Renal cortical epithelial cell (primary cell): ENCODE data around the gene STOML1. TPM values are rescaled to one million over a fixed set of nuclear protein-coding genes. Genes with fewer than 3 reads are reported as not detected.
"Not testable (repeated sequence)": the region's sequence is repeated elsewhere in the genome, so short reads cannot be mapped to it uniquely, and the experiment has no call there.

Experiments
- DNase-seq: peaks from one replicate; pipeline ENCODE4 v3.0.0-alpha.2; 2011; ENCODE audit warnings: low read depth
- total RNA-seq: library from RNA; depleted of rRNA; stranded (reverse); fragments of >200 nt; gene quantifications from 2 replicates; pipeline ENCODE4 v1.2.3, GENCODE V29; 2014

The STOML1 gene
- total RNA-seq, 1 donor from 2014 or later = 23.2 TPM

DNA sequence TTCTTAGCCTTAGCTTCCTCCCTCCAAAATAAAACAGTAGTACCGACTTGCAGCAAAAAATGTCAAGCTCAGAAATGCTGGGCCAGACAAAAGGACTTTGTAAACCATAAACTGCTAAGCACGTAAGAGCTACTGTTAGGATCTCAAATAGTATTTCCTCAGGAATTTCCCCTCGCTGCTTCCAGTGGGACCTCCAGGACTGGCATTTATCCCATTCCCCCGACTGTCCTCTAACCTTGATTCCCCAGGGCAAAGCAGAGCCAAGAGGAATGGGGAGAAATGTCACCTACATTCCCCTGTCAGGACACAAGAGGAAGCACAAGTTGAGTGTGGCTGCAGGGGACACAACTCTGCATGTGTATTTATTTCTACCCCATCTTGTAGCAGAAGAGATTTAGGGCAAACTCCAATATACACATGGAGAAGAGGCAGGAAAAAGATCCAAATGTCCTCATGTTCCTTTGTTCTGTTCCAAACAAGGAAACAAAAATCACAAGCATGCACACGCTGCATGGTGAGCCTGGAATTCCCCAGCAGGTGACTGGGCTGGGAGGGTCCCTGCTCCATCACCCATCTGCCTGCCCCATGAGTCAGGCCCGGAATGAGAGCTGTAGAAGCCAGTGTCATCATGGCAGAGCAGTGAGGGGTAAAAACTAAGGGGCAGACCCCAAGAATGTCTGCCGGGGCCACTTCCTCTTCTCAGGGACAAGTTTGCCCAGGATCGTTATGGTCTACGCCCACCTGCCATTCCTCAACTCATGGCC lies 4.2 kb downstream of the STOML1 start:
- DNase-seq = peak; percentile 87

DNA sequence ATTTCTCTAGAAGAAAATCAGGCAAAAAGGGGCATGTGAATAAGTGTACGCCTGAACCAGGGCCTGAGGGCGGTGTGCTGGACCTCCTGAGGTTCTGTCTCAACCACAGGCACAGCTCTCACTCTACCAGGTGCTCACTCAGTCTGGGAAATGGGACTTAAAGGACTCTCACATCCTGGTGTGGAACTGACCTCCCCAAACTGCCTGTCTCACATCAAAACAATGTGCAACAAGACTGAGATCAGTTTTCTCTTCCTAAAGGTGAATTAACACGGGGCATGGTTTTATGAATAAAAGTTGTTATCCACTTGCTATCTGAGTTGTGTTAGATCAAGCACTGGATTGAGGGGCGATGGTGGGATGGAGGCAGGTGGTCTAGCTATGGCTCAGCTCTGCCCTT lies 4.8 kb downstream of the STOML1 start:
- no peak for DNase-seq

DNA sequence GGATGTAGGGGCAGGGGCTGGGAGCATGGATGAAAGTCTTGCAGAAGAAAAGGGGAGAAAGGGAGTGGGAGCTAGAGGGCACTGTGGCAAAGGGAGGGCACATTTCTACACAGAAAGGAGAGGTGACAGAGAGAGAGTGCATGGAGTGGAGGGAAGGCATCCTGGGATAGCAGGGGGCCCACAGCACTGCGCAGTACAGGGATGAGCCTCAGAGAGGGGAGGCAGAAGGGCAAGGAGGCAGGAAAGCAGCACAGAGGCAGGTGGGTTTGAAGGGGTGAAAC lies 5.4 kb downstream of the STOML1 start:
- DNase-seq = no peak

DNA sequence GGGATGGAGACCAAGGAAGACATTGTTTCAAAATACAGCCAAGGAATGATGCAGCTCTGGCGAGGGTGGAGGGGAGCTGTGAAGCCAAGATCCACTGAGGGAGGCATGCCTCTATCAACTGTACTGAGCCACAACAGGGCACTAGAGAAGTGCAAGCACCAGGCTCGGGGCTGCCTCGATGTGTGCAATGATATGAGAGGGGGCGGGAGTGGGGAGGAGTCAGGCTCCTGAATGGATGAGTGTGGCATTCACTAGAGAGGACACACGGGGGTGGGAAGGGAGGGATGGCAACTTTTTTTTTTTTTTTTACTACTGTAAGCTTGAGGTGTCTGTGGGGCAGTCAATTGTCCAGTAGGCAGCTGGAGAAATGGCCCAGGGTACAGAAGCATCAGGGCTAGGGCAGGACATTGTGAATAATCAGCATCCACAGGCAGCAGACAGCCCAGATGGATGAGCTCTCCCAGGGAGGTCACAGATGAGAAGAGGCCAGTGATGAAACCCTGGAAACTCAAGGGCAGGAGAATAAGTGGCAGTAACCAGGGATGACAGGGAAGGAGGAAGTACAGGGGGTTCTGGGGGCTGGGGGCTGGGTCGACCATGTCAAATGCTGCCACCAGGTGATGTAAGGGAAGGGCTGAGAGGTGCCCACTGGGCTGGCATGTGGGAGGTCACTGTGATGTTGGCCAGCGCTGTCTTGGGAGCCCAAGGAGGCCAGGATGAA lies 5.9 kb downstream of the STOML1 start:
- DNase-seq = peak; percentile 62

DNA sequence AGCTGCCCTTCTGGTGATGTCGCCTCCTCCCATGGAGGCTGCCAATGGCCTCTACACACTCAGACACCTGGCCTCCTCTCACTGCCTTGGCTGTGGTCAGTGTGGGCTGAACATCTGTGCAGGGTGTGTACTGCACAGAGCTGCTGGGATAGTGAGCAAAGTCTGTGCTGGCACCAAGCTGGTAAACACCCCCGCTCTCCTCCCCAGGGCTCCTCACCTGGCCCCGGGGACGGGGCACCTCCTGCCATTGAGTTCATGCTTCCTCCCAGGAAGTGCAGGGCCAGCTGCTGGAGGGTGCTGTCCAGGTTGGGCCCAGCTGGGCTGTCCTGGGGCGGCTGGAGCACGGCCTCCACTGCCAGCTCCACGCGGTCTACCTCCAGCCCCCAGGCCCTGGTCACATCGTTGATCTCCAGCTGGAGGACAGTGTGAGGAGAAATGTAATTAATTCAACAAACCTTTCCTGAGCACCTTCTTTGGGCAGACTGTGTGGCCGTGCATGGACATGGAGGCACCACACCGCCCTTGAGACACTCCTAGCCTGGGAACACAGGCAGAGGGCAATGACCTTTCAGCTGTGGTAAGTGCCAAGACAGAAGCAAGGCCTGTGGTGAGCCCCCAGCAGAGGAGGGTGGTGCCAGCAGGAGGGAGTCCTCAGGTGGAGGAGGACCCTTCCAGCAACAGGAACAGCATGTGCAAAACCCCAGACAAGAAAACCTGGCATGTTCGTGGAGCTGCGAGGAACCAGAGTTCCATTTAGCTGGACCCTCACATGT lies 6.8 kb downstream of the STOML1 start:
- peak; percentile 44 for DNase-seq

DNA sequence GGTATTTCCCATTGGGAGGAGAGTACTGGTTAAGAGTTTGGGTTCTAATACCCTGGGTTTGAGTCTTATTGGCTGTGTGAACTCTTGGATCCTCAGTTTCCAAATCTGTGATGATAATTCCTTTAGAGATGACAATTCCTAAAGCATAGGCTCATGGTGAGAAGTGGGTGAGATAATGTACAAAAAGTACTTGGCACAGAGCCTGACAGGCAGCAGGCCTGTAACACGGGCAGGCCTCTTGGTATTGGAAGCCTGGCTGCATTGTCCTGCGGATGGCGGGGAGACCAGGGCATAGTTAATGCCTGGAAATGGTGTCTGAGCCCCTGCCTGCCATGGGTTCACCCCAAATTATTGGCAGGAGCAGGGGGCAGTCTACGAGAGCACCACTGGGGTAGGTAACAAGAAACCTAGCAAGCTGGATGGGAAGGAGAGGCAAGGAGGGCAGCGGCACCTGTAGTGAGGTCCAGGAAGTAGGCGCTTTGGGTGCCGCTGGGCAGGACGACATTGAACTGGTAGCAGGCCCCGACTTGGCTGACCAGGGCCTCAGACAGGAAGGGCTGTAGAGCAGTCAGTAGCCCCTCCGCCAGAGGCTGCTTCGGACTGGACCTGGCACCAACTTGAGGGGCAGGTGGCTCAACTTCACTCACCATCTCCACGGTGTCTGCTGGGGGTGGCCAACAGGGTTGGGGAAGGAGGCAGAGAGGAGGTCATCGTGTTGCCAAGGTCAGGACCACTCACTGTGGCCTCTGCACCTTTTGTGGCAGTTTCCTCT lies 7.7 kb downstream of the STOML1 start:
- DNase-seq = no peak

DNA sequence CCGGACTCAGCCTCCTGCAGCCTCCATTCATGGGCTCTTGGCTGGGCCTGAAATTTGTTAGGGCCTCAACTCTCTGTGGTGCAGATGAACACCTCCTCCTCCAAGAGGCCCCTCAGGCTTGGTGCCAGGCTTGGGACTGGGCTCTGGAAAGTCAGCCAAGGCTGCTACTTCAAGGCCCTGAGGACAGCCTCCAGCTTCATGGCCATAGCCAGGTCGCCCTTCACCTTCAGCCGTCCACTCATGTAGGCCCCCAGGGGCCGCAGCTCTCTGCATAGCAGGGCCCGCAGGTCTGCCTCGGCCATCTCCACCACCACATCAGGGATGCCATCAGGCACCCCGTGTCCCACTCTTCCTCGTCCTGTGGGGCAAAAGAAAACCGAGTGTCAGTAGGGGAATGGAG lies 8.3 kb downstream of the STOML1 start:
- DNase-seq = no peak

DNA sequence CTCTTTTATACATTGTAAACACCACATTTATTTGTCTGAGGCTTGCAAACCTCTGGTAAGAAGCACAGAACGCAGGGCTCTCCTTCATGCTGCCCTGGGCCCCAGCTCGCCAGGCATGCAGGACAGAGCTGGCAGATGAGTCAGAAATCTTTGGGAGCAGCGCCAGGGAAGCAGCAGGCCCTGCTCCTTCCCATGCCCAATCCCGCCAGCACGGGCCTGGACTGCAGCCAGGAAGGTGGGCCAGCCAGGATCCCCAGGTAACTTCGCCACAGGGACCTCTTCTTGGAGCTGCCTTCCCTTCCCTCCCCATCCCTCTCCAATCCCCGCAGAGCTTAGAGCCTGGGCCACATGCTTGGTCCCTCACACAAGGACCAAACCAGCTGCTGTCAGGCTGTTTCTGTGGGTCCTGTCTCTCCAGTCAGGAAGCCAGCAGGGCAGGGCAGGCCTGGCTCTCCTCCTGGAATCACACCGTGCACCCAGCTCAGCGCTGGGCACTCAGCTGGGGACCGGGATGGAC lies 8.8 kb downstream of the STOML1 start:
- peak; percentile 85 for DNase-seq

DNA sequence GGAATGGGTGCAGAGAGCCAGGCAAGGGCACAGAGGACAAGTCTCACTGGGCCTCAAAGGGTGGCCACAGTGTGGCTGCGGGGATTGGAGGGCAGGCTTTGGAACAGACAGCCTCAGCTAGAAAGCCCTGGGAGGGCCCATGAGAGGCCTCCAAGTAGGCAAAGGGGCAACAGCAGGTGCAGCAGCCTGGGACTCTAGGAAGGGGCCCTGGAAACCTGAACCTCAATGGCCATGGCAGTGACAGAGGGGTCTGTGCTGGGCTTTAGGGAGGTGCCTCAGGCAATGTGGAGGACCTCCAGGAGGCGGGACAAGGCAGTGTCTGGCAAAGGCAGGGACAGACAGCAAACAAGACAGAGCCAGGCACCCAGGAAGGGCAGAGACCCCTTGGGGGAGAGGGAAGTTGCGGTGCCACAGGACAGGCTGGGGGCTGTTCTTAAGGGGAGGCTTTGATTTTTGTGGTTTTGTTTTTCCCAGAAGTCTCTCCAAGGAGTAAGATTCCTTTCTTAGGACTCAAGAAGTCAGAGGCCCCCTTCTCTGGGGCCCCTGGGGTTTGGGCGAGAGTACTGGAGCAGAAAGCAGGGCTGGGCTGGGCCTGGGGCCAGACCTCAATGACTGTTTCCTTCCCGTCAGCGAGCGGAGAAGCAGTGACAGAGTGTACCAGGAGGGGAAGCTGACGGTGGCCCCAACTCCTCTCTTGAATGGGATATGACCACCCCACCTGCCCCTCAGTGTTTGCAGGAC lies 9.7 kb downstream of the STOML1 start:
- peak; percentile 94 for DNase-seq

DNA sequence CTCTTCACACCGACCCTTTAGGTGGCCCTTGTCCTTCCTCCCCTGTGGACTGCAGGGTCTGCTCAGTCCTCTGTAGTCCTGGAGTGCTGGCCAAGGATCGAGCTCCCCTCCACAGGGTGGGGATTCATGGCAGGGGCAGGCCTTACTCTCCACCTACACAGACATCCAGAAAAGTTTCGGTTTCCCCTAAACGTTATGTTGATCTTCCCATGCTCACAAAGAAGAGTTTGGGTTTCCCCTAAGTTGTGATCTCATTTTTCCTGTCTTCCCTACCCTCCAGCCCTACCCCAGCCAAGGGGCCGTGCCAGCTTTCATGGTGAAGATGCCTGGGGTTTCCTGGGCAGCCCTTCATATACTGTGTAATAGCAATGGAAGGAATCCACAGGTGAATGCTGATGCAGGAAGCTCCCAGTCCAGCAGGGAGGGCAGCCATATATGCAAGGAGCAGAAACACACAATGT lies 10.3 kb downstream of the STOML1 start:
- peak; percentile 62 for DNase-seq

DNA sequence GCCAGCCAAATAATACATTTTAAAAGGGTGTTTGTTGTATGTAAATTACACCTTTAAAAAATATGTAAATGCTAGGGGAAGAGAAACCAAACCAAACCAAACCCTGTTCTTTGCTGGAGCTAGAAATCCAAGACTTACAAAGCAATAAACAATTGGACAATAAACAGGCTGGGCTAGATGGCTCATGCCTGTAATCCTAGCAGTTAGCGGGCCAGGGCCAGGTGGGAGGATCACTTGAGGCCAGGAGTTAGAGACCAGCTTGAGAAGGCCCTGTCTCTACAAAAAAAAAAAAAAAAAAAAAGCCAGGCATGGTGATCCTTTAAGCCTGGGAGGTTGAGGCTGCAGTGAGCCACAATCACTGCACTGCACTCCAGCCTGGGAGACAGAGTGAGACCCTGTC lies 12.5 kb downstream of the STOML1 start:
- no peak for DNase-seq

DNA sequence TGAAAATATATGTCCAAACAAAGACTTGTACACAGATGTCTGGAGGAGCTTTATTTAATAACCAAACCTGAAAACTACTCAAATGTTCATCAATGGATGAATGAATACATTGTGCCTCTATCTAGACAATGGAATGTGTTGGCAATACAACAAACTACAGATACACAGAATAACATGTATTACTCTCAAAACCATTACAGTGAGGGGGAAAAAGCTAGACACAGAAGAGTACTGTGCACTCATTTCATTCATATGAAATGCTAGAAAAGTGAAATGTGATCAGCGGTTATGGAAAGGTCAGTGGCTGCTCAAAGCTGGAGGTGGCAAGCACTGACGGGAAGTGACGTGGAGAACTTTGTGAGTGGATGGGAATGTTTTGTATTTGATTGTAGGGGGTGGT lies 13.2 kb downstream of the STOML1 start:
- DNase-seq = no peak

DNA sequence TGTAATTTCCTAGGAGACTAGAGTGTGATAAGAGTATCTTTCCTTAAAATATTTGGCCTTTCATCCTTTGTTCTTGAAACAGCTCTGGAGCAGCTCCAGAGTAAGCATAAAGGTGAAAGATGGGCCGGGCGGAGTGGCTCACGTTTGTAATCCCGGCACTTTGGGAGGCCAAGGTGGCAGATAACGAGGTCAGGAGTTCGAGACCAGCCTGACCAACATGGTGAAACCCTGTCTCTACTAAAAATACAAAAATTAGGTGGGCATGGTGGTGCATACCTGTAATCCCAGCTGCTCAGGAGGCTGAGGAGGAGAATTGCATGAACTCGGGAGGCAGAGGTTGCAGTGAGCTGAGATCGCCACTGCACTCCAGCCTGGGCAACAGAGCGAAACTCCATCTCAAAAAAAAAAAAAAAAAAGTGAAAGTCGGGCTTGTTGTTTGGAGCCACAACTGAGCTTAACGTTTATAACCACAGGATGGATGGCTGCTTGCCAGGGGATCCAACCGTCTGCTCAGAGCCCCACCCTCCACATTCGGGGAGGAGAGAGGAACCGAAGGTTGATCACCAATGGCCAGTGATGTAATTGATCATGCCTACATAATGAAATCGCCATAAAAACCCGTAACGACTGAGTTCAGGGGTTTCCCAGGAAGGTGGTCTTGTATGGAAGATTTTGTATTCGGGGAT lies 16.5 kb downstream of the STOML1 start:
- peak; percentile 60 for DNase-seq

DNA sequence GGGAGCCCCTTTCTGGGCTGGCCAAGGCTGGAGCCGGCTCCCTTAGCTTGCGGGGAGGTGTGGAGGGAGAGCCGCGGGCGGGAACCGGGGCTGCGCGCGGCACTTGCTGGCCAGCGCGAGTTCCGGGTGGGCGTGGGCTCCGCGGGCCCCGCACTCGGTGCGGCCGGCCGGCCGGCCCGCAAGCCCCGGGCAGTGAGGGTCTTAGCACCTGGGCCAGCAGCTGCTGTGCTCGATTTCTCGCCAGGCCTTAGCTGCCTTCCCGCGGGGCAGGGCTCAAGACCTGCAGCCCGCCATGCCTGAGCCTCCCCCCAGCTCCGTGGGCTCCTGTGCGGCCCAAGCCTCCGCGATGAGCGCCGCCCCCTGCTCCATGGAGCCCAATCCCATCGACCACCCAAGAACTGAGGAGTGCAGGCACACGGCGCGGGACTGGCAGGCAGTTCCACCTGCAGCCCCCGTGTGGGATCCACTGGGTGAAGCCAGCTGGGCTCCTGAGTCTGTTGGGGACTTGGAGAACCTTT lies 18.4 kb downstream of the STOML1 start:
- not testable (repeated sequence) for DNase-seq

DNA sequence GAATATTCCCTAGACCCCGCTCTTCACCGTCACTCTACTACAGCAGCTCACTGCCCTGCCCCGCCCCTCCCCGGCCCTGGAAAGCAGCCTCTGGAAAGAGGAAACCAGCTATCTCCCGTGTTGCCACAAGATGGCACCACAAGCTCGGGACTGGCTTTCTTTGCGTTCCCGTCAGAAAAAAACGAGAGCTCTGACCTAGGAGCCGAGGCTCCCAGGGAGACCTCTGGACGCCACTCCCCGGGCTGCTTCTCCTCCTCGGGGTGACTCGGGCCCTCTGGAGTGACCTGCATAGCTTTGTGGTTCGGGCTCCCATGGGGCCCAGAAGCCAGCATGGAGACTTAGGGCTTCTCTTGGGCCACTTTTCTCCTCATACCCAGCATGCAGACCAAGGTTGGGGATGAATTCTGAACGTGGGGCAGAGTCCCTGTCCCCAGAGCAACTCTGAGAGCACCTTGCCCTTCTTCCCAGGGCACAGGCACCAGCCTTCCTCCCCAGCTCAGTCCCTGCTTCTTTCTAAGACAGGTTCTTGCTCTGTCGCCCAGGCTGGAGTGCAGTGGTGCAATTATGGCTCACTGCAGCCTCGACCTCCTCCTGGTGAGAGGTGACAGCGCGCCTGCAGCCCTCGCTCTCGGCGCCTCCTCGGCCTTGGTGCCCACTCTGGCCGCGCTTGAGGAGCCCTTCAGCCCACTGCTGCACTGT lies 19.0 kb downstream of the STOML1 start:
- peak; percentile 68 for DNase-seq

DNA sequence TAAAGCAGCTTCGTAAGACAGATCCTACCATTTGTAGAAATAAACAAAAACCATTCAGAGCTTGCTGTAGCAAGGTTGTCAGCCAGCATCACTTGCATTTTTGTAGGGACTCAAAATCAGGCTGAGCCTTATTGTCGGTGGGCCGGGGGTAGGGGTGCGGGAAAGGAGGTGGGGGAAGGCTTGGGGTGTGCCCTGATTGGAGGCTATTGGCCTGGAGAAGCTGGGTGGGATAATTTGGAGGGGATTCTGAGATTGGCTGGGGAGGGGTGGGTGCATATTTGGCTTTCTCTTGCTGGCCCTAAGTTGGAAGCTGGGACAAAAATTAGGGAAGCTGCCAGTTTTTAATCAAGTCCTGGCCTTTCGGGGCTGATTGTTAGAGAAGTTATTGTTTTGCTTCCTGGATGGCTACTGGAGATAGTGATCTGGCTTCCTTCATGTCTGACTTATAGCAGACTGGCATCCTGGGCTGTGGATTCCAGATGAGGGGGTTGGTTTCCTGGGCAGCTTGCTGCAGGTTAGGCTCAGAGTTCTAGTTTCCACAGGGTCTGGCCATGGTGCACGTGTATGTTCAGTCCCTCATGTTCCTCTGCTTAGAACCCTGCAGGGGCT lies 22.8 kb downstream of the STOML1 start:
- no peak for DNase-seq

DNA sequence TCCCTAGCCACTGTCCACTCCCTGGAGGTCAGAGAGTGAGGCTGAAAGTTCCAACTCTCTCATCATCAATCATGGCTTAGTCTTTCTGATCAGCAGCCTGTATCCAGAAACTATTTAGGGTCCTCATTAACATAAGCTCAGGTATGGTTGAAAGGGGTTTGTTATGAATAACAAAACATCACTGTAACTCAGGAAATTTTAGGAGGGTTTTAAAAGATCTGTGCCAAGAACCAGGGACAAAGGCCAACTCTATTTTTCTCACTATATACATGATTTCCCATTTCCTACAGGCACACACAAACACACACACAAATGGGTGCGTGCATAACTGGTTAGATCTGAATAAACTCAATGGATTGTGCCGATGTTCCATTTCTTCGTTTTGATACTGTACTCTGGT lies 23.6 kb downstream of the STOML1 start:
- no peak for DNase-seq

DNA sequence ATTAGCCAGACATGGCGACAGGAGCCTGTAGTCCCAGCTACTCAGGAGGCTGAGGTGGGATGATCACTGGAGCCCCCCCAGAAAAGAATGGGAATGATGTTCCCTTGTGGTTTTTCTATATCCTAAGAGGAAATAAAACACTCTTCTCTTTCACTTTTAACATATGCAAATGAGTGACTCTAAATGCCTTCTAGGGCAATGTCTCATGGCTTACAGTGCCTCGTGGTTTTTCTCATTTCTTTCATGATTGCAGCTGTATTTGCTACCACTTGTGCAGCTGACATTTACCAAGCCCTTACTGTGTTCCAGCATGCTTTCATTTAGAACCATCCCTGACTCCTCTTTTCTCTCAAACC lies 26.4 kb downstream of the STOML1 start:
- DNase-seq = peak; percentile 65

DNA sequence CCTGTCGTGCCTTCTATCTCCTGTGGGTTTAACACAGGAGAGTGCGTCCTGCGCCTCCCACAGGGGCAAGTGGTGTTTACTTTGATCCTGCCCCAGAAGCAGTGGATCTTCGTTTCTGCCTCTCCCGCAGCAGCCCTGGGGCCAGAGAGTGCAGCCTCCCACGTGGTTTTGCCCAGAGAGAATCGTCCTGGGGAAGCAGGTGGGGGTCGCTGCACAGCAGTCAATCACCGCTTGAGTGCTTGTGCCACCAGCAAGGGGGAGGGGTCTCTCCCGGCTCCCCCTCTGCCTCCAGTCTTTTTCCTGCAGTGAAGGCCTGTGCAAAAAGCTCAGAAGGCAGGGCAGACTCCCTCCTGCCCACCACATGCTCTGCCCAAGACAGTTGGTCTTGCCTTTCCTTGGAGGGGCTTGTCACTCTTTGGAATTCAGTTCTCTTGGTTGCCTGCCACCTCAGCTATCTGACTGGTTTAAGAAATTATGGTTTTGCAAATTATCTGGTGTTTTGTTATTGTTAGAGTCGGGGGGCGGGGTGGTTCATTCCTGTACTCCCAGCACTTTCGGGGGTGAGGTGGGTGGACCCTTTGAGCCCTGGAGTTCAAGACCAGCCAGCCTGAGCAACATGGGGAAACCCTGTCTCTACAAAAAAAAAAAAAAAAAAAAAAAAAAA lies 26.9 kb downstream of the STOML1 start:
- no peak for DNase-seq
